ENCODE measurements around the gene SPATS2L. TPM values are rescaled to one million over a fixed set of nuclear protein-coding genes. Genes with fewer than 3 reads are reported as not detected.

Gene SPATS2L
- total RNA-seq, 1 experiment from 2014 or later = 47.3 TPM

DNA sequence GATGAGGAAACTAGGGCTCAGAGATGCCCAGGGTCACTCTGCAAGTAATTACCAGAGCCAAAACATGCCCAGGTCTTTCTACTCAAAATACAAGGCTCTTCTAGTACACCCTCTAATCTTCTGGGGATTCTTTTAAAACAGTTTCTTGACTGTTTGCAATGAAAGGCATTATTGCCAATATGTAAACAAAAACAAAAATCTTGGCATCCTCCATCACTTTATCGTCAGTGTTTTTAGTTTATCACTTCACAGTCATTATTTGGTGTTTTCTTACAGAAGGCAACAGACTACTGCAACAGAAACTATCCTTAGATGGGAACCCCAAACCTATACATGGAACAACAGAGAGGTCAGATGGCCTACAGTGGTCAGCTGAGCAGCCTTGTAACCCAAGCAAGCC lies 132.4 kb downstream of the SPATS2L start:
- Histone ChIP-seq H3K27me3 (ENCODE audit: insufficient read depth, low read length) (no peaks in the 10 kb centered on the region), H3K4ac (ENCODE audit: low read depth, low read length) (no peak overlapping the region), H4K20me1 (ENCODE audit: control insufficient read depth, insufficient read depth, insufficient read length) (no peaks in the 10 kb centered on the region), H3K27ac (ENCODE audit: insufficient read length, low read depth, low read length) (no peak overlapping the region), H3K79me1 (ENCODE audit: insufficient read depth, low read depth, low read length, poor library complexity, severe bottlenecking) (no peaks in the 10 kb centered on the region), H3T11ph (ENCODE audit: low read length) (no peak overlapping the region), H2BK15ac (ENCODE audit: low read depth, low read length) (no peak overlapping the region), H2BK120ac (ENCODE audit: low read depth, low read length, poor library complexity, severe bottlenecking) (no peak overlapping the region), H3K18ac (ENCODE audit: insufficient read length, low read depth, low read length) (no peak overlapping the region), H3K4me1 (ENCODE audit: insufficient read depth, low read length) (no peaks in the 10 kb centered on the region), H2AK5ac (ENCODE audit: insufficient read length, low read length) (no peak overlapping the region), H3K79me2 (ENCODE audit: insufficient read depth, low read length) (no peaks in the 10 kb centered on the region), H2BK20ac (ENCODE audit: low read depth, low read length, poor library complexity, severe bottlenecking) (no peak overlapping the region), H3K9me3 (ENCODE audit: control insufficient read depth, low read depth, low read length) (no peaks in the 10 kb centered on the region), H3K23me2 (ENCODE audit: insufficient read length, low read depth, low read length, poor library complexity, severe bottlenecking) (no peaks in the 10 kb centered on the region), H3K14ac (ENCODE audit: insufficient read depth, low read length) (no peak overlapping the region), H3K4me2 (ENCODE audit: insufficient read depth, insufficient read length, low read length) (no peak overlapping the region), H3K56ac (ENCODE audit: insufficient read length, low read depth, low read length) (no peak overlapping the region), H4K5ac (ENCODE audit: insufficient read length, low read depth, low read length) (no peak overlapping the region), H2BK12ac (ENCODE audit: insufficient read length, low read depth, low read length) (no peak overlapping the region), H2AFZ (ENCODE audit: low read length) (no peak overlapping the region), H4K91ac (ENCODE audit: insufficient read length, low read depth, low read length) (no peak overlapping the region), H4K8ac (replicated peaks; ENCODE audit: insufficient read length, low read depth, low read length) (no peak overlapping the region), H2BK5ac (ENCODE audit: insufficient read length, low read length) (no peak overlapping the region), H3K23ac (ENCODE audit: insufficient read length, low read depth, low read length) (no peak overlapping the region), H3K9ac (ENCODE audit: extremely low read depth, insufficient read length, low read length) (no peak overlapping the region)
- no peaks in the 10 kb centered on the region for H3K27me3 Mint-ChIP-seq (ENCODE audit: low read depth)
- peaks cover 10 to 47% (median 31%) of the 10 kb centered on the region in 3 experiments; a peak in 6 of 7 replicates for H3K36me3 Mint-ChIP-seq (ENCODE audit: insufficient read depth in 1 of 3, low read depth in 3 of 3)
- H3K9me3 Mint-ChIP-seq = no peaks in the 10 kb centered on the region
- TF ChIP-seq, protein P1, sequence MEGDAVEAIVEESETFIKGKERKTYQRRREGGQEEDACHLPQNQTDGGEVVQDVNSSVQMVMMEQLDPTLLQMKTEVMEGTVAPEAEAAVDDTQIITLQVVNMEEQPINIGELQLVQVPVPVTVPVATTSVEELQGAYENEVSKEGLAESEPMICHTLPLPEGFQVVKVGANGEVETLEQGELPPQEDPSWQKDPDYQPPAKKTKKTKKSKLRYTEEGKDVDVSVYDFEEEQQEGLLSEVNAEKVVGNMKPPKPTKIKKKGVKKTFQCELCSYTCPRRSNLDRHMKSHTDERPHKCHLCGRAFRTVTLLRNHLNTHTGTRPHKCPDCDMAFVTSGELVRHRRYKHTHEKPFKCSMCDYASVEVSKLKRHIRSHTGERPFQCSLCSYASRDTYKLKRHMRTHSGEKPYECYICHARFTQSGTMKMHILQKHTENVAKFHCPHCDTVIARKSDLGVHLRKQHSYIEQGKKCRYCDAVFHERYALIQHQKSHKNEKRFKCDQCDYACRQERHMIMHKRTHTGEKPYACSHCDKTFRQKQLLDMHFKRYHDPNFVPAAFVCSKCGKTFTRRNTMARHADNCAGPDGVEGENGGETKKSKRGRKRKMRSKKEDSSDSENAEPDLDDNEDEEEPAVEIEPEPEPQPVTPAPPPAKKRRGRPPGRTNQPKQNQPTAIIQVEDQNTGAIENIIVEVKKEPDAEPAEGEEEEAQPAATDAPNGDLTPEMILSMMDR (conservative IDR thresholded peaks at IDR 0.05) = no peak
- WGBS (ENCODE audit: extremely low coverage, insufficient read length, low lambda C conversion rate) = no CpG with 5 or more reads among the region's 1 CpG
- H3K27ac Mint-ChIP-seq = no peak overlapping the region
- H3K4me3 Mint-ChIP-seq = no peak overlapping the region
- DNase-seq = no peak
- H3K4me1 Mint-ChIP-seq = no peaks in the 10 kb centered on the region
